GM23338 (cell line): ENCODE data around the gene LRRC18. TPM values are rescaled to one million over a fixed set of nuclear protein-coding genes. Genes with fewer than 3 reads are reported as not detected.

ENCODE experiments used
- ATAC-seq: fragments of 200-7000 bp; cut with Tn5 transposase; 3 replicates; pipeline ENCODE4 v1.9.1; 2020
- DNase-seq: peaks from one replicate; pipeline ENCODE4 v3.0.0-alpha.2; 2015; ENCODE audit warnings: low spot score
- H2AFZ ChIP-seq: fragments of 200-600 bp; sonication (generic); 2 replicates; pipeline ENCODE4 v1.8.0; 2016; ENCODE audit warnings: antibody characterized with exemption, mild to moderate bottlenecking, moderate library complexity
- H3F3A ChIP-seq: fragments of 200-600 bp; sonication (generic); replicated peaks from 2 replicates; pipeline ENCODE4 v1.8.0; 2017; ENCODE audit warnings: antibody characterized with exemption, mixed run types, low read depth
- H3K27ac ChIP-seq: fragments of 200-600 bp; sonication (generic); 2 replicates; pipeline ENCODE4 v1.6.1; 2016; ENCODE audit warnings: low read depth
- H3K27me3 ChIP-seq: fragments of 200-600 bp; sonication (generic); 2 replicates; pipeline ENCODE4 v1.8.0; 2016; ENCODE audit warnings: mild to moderate bottlenecking, mixed run types, moderate library complexity; ENCODE audit not compliant: insufficient read depth
- H3K36me3 ChIP-seq: fragments of 200-600 bp; sonication (generic); 2 replicates; pipeline ENCODE4 v1.8.0; 2016; ENCODE audit warnings: mild to moderate bottlenecking; ENCODE audit not compliant: insufficient read depth
- H3K4me1 ChIP-seq: fragments of 200-600 bp; sonication (generic); 2 replicates; pipeline ENCODE4 v1.8.0; 2016; ENCODE audit warnings: mild to moderate bottlenecking, moderate library complexity; ENCODE audit not compliant: insufficient read depth
- H3K4me2 ChIP-seq: fragments of 200-600 bp; sonication (generic); 2 replicates; pipeline ENCODE4 v1.7.1; 2017; ENCODE audit warnings: mixed run types
- H3K4me3 ChIP-seq: fragments of 200-600 bp; sonication (generic); 2 replicates; pipeline ENCODE4 v1.6.1; 2016; ENCODE audit warnings: mixed run types
- H3K79me2 ChIP-seq: fragments of 200-600 bp; sonication (generic); replicated peaks from 2 replicates; pipeline ENCODE4 v1.8.0; 2017; ENCODE audit warnings: mild to moderate bottlenecking; ENCODE audit not compliant: insufficient read depth
- H3K9me2 ChIP-seq: fragments of 200-600 bp; sonication (generic); 2 replicates; pipeline ENCODE4 v1.8.0; 2017; ENCODE audit not compliant: insufficient read depth
- H4K20me1 ChIP-seq: fragments of 200-600 bp; sonication (generic); replicated peaks from 2 replicates; pipeline ENCODE4 v1.8.0; 2017; ENCODE audit warnings: mild to moderate bottlenecking; ENCODE audit not compliant: insufficient read depth
- H3K27ac Mint-ChIP-seq: 2 replicates; pipeline ENCODE4 v1.8.0; 2020; ENCODE audit warnings: inconsistent platforms, mild to moderate bottlenecking, moderate library complexity, mixed read lengths
- H3K27me3 Mint-ChIP-seq: 3 replicates; pipeline ENCODE4 v1.8.0; 2022; ENCODE audit warnings: low read depth, mild to moderate bottlenecking, moderate library complexity, mixed read lengths, inconsistent platforms; ENCODE audit not compliant: insufficient read depth, poor library complexity
- H3K36me3 Mint-ChIP-seq: 3 replicates; pipeline ENCODE4 v1.8.0; 2021; ENCODE audit warnings: low read depth, mild to moderate bottlenecking, inconsistent platforms, moderate library complexity, mixed read lengths
- H3K4me1 Mint-ChIP-seq: 3 replicates; pipeline ENCODE4 v1.8.0; 2020; ENCODE audit warnings: mild to moderate bottlenecking, inconsistent platforms, mixed read lengths
- H3K4me3 Mint-ChIP-seq: 3 replicates; pipeline ENCODE4 v1.8.0; 2021; ENCODE audit warnings: moderate library complexity, mild to moderate bottlenecking, inconsistent platforms, mixed read lengths
- H3K9me3 Mint-ChIP-seq: 3 replicates; pipeline ENCODE4 v1.8.0; 2020; ENCODE audit warnings: moderate library complexity, mild to moderate bottlenecking, inconsistent platforms, mixed read lengths
- CREB1 ChIP-seq: fragments of 250-450 bp; sonication (Bioruptor Pico); IDR thresholded peaks from 2 replicates; pipeline ENCODE4 v1.5.0; 2020; ENCODE audit warnings: low read depth, mild to moderate bottlenecking, moderate library complexity
- EZH2 ChIP-seq: fragments of 200-600 bp; sonication (generic); IDR thresholded peaks from one replicate; pipeline ENCODE4 v1.8.0; 2017; ENCODE audit warnings: antibody characterized with exemption, mild to moderate bottlenecking, low read depth; ENCODE audit not compliant: unreplicated experiment
- JUNB ChIP-seq: IDR thresholded peaks from one replicate; pipeline ENCODE4 v1.6.1; 2016; ENCODE audit warnings: antibody characterized with exemption; ENCODE audit not compliant: unreplicated experiment
- NANOG ChIP-seq: IDR thresholded peaks from 2 replicates; pipeline ENCODE4 v1.6.1; 2016; ENCODE audit warnings: antibody characterized with exemption, borderline replicate concordance
- POLR2AphosphoS5 ChIP-seq: IDR thresholded peaks from 2 replicates; pipeline ENCODE4 v1.6.1; 2016; ENCODE audit warnings: antibody characterized with exemption, low read depth
- STAT1 ChIP-seq: IDR thresholded peaks from one replicate; pipeline ENCODE4 v1.6.1; 2016; ENCODE audit warnings: antibody characterized with exemption; ENCODE audit not compliant: unreplicated experiment
- ZNF114 ChIP-seq: fragments of 250-450 bp; sonication (Bioruptor Pico); IDR thresholded peaks from 2 replicates; pipeline ENCODE4 v1.5.0; 2020; ENCODE audit warnings: mild to moderate bottlenecking, moderate library complexity
- ZNF331 ChIP-seq: fragments of 250-450 bp; sonication (Bioruptor Pico); IDR thresholded peaks from 2 replicates; pipeline ENCODE4 v1.5.0; 2020; ENCODE audit warnings: low read depth, mild to moderate bottlenecking, moderate library complexity
- polyA plus RNA-seq: library from polyadenylated mRNA; unstranded; fragments of >200 nt; fragmentation: Nextera tagmentation; extraction: Ambion mirVana; gene quantifications from 2 replicates; pipeline ENCODE4 v1.2.1, GENCODE V29; 2016
- total RNA-seq: library from RNA; depleted of rRNA; stranded (reverse); fragments of >200 nt; shearing (Covaris generic); gene quantifications from 2 replicates; pipeline ENCODE4 v1.2.3, GENCODE V29; 2014
- TF ChIP-seq, protein P1 (sequence below): fragments of 250-450 bp; sonication (Bioruptor Pico); IDR thresholded peaks from 2 replicates; pipeline ENCODE4 v1.5.0; 2020; ENCODE audit warnings: mild to moderate bottlenecking, moderate library complexity
- TF ChIP-seq, protein P2 (sequence below), 2 experiments: fragments of 200-600 bp in 1 of 2; sonication (generic) in 1 of 2; conservative IDR thresholded peaks; 2 replicates each; pipeline versions ENCODE4 v1.5.1 to v1.6.1; 2016 to 2017; ENCODE audit warnings: antibody characterized with exemption in 2 of 2, low read depth in 2 of 2, mild to moderate bottlenecking in 2 of 2, moderate library complexity in 1 of 2
- TF ChIP-seq, protein P3 (sequence below): IDR thresholded peaks from one replicate; pipeline ENCODE4 v1.6.1; 2018; ENCODE audit warnings: antibody characterized with exemption; ENCODE audit not compliant: unreplicated experiment

Gene LRRC18
- total and polyA plus RNA-seq, 2 experiments from 2014 or later, result not detected

DNA sequence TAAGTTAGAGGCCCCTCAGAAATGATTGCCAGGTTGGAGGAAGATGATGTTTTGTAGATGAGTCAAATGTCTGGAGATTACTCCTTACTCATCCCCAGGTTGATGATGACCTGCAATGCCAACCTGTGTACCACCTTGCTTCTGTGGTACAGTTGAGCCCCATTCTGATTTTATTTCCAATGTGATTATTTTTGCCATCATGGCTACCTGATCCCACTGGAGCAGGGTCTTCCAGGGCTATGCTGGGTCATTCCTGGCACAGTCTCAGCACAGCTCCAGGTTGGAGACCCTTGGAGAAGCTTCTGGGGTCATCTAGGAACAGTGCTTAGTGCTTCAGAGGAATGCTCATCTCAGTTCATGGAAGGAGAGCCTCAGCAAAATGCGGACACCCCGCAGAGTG is 34.3 kb downstream of the LRRC18 start (continued):
- TF ChIP-seq, protein P1, sequence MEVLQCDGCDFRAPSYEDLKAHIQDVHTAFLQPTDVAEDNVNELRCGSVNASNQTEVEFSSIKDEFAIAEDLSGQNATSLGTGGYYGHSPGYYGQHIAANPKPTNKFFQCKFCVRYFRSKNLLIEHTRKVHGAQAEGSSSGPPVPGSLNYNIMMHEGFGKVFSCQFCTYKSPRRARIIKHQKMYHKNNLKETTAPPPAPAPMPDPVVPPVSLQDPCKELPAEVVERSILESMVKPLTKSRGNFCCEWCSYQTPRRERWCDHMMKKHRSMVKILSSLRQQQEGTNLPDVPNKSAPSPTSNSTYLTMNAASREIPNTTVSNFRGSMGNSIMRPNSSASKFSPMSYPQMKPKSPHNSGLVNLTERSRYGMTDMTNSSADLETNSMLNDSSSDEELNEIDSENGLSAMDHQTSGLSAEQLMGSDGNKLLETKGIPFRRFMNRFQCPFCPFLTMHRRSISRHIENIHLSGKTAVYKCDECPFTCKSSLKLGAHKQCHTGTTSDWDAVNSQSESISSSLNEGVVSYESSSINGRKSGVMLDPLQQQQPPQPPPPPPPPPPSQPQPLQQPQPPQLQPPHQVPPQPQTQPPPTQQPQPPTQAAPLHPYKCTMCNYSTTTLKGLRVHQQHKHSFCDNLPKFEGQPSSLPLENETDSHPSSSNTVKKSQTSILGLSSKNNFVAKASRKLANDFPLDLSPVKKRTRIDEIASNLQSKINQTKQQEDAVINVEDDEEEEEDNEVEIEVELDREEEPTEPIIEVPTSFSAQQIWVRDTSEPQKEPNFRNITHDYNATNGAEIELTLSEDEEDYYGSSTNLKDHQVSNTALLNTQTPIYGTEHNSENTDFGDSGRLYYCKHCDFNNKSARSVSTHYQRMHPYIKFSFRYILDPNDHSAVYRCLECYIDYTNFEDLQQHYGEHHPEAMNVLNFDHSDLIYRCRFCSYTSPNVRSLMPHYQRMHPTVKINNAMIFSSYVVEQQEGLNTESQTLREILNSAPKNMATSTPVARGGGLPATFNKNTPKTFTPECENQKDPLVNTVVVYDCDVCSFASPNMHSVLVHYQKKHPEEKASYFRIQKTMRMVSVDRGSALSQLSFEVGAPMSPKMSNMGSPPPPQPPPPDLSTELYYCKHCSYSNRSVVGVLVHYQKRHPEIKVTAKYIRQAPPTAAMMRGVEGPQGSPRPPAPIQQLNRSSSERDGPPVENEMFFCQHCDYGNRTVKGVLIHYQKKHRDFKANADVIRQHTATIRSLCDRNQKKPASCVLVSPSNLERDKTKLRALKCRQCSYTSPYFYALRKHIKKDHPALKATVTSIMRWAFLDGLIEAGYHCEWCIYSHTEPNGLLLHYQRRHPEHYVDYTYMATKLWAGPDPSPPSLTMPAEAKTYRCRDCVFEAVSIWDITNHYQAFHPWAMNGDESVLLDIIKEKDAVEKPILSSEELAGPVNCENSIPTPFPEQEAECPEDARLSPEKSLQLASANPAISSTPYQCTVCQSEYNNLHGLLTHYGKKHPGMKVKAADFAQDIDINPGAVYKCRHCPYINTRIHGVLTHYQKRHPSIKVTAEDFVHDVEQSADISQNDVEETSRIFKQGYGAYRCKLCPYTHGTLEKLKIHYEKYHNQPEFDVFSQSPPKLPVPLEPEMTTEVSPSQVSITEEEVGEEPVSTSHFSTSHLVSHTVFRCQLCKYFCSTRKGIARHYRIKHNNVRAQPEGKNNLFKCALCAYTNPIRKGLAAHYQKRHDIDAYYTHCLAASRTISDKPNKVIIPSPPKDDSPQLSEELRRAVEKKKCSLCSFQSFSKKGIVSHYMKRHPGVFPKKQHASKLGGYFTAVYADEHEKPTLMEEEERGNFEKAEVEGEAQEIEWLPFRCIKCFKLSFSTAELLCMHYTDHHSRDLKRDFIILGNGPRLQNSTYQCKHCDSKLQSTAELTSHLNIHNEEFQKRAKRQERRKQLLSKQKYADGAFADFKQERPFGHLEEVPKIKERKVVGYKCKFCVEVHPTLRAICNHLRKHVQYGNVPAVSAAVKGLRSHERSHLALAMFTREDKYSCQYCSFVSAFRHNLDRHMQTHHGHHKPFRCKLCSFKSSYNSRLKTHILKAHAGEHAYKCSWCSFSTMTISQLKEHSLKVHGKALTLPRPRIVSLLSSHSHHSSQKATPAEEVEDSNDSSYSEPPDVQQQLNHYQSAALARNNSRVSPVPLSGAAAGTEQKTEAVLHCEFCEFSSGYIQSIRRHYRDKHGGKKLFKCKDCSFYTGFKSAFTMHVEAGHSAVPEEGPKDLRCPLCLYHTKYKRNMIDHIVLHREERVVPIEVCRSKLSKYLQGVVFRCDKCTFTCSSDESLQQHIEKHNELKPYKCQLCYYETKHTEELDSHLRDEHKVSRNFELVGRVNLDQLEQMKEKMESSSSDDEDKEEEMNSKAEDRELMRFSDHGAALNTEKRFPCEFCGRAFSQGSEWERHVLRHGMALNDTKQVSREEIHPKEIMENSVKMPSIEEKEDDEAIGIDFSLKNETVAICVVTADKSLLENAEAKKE (CRISPR knock-in tag), result no peak
- TF ChIP-seq JUNB (no peak), STAT1 (no peak), NANOG (no peak)
- TF ChIP-seq, protein P2, sequence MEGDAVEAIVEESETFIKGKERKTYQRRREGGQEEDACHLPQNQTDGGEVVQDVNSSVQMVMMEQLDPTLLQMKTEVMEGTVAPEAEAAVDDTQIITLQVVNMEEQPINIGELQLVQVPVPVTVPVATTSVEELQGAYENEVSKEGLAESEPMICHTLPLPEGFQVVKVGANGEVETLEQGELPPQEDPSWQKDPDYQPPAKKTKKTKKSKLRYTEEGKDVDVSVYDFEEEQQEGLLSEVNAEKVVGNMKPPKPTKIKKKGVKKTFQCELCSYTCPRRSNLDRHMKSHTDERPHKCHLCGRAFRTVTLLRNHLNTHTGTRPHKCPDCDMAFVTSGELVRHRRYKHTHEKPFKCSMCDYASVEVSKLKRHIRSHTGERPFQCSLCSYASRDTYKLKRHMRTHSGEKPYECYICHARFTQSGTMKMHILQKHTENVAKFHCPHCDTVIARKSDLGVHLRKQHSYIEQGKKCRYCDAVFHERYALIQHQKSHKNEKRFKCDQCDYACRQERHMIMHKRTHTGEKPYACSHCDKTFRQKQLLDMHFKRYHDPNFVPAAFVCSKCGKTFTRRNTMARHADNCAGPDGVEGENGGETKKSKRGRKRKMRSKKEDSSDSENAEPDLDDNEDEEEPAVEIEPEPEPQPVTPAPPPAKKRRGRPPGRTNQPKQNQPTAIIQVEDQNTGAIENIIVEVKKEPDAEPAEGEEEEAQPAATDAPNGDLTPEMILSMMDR (conservative IDR thresholded peaks at IDR 0.05; ENCODE audit: low read depth in 2 of 2), result no peak

DNA sequence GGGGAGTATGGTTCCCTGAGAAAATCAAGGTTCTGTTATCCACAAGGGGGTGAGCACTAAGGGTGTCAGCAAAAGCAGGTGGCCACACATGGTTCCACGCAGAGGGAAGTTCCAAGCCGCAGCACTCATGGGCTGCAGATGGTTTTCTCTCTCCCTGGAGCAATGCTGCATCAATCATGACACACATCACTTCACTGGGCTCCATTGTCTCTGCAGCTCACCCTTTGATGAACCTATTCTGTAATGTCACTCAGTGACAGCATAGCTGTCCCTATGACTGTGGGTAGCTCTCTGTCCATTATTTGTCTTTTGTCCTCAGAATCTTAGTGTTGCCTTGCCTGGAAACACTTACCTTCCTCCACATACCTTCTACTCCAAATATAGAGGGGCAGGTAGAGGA is 34.8 kb downstream of the LRRC18 start:
- H3F3A ChIP-seq, result no peaks in the 10 kb centered on the region
- H3K4me2 ChIP-seq, result no peak overlapping the region
- peaks cover 7% of the 10 kb centered on the region; the same call in 2 of the 3 replicates for H3K4me1 Mint-ChIP-seq
- no peaks in the 10 kb centered on the region for H3K27me3 Mint-ChIP-seq
- no peak overlapping the region for H3K4me3 ChIP-seq
- DNase-seq (no peak), ATAC-seq (no peak)
- H3K27ac Mint-ChIP-seq, result no peak overlapping the region
- no peaks in the 10 kb centered on the region for H3K27me3 ChIP-seq
- no peaks in the 10 kb centered on the region for H3K36me3 Mint-ChIP-seq
- H3K27ac ChIP-seq, result no peak overlapping the region
- H3K9me3 Mint-ChIP-seq, result no peaks in the 10 kb centered on the region
- H3K36me3 ChIP-seq, result no peaks in the 10 kb centered on the region
- H3K9me2 ChIP-seq, result no peaks in the 10 kb centered on the region
- no peaks in the 10 kb centered on the region for H4K20me1 ChIP-seq
- no peaks in the 10 kb centered on the region for H3K4me1 ChIP-seq
- no peaks in the 10 kb centered on the region for H3K79me2 ChIP-seq
- no peak overlapping the region for H3K4me3 Mint-ChIP-seq
- H2AFZ ChIP-seq, result no peak overlapping the region
- TF ChIP-seq, protein P2 (conservative IDR thresholded peaks at IDR 0.05; ENCODE audit: low read depth in 2 of 2), result no peak
- TF ChIP-seq JUNB (no peak), ZNF114 (no peak), CREB1 (CRISPR knock-in tag) (no peak), STAT1 (no peak), NANOG (no peak), ZNF331 (CRISPR knock-in tag) (no peak), EZH2 (no peak), POLR2AphosphoS5 (no peak)
- TF ChIP-seq, protein P3, sequence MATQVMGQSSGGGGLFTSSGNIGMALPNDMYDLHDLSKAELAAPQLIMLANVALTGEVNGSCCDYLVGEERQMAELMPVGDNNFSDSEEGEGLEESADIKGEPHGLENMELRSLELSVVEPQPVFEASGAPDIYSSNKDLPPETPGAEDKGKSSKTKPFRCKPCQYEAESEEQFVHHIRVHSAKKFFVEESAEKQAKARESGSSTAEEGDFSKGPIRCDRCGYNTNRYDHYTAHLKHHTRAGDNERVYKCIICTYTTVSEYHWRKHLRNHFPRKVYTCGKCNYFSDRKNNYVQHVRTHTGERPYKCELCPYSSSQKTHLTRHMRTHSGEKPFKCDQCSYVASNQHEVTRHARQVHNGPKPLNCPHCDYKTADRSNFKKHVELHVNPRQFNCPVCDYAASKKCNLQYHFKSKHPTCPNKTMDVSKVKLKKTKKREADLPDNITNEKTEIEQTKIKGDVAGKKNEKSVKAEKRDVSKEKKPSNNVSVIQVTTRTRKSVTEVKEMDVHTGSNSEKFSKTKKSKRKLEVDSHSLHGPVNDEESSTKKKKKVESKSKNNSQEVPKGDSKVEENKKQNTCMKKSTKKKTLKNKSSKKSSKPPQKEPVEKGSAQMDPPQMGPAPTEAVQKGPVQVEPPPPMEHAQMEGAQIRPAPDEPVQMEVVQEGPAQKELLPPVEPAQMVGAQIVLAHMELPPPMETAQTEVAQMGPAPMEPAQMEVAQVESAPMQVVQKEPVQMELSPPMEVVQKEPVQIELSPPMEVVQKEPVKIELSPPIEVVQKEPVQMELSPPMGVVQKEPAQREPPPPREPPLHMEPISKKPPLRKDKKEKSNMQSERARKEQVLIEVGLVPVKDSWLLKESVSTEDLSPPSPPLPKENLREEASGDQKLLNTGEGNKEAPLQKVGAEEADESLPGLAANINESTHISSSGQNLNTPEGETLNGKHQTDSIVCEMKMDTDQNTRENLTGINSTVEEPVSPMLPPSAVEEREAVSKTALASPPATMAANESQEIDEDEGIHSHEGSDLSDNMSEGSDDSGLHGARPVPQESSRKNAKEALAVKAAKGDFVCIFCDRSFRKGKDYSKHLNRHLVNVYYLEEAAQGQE, result no peak
